H1 (cell line): ENCODE data around the gene TMEM44.

Experiments
- EZH2 ChIP-seq: fragments of 200-600 bp; sonication (generic); IDR thresholded peaks from 2 replicates; pipeline ENCODE4 v1.7.1; 2012; ENCODE audit warnings: low read depth, mild to moderate bottlenecking, moderate library complexity, low read length, inconsistent platforms; ENCODE audit not compliant: severe bottlenecking
- FOSL1 ChIP-seq: IDR thresholded peaks from 2 replicates; pipeline ENCODE4 v1.6.1; 2011; ENCODE audit warnings: mild to moderate bottlenecking, low read depth, low read length, moderate library complexity; ENCODE audit not compliant: insufficient read depth
- KDM5A ChIP-seq: fragments of 200-600 bp; IDR thresholded peaks from 2 replicates; pipeline ENCODE4 v1.7.1; 2012; ENCODE audit warnings: mild to moderate bottlenecking, low read length, inconsistent platforms, mixed read lengths
- POLR2A ChIP-seq, 2 experiments: IDR thresholded peaks; 1 replicate in 1 of 2; 2 replicates in 1 of 2; pipeline ENCODE4 v1.6.1; 2011; ENCODE audit warnings: low read depth in 2 of 2, low read length in 2 of 2, mild to moderate bottlenecking in 2 of 2; ENCODE audit errors: control extremely low read depth in 1 of 2
- RFX5 ChIP-seq: IDR thresholded peaks from 2 replicates; pipeline ENCODE4 v1.6.1; 2011; ENCODE audit warnings: low read depth, low read length, improper control_type of control experiment, borderline replicate concordance
- SIN3A ChIP-seq, 2 experiments: IDR thresholded peaks in 1 of 2; conservative IDR thresholded peaks in 1 of 2; 2 replicates each; pipeline ENCODE4 v1.6.1; 2011 to 2012; ENCODE audit warnings: low read length in 2 of 2, improper control_type of control experiment in 1 of 2, low read depth in 1 of 2, mild to moderate bottlenecking in 1 of 2
- TCF12 ChIP-seq: IDR thresholded peaks from 2 replicates; pipeline ENCODE4 v1.6.1; 2011; ENCODE audit warnings: low read depth, mild to moderate bottlenecking, low read length
- YY1 ChIP-seq: IDR thresholded peaks from 2 replicates; pipeline ENCODE4 v1.6.1; 2011; ENCODE audit warnings: low read depth, mild to moderate bottlenecking, low read length
- TF ChIP-seq, protein P1 (sequence below): IDR thresholded peaks from 2 replicates; pipeline ENCODE4 v1.6.1; 2012; ENCODE audit warnings: low read length, inconsistent platforms
- TF ChIP-seq, protein P2 (sequence below), 3 experiments: IDR thresholded peaks; 1 replicate in 2 of 3; 2 replicates in 1 of 3; pipeline versions ENCODE4 v1.5.1 to v1.6.1; 2011; ENCODE audit warnings: low read length in 3 of 3, mild to moderate bottlenecking in 3 of 3, inconsistent platforms in 2 of 3, low read depth in 1 of 3, moderate library complexity in 1 of 3; ENCODE audit not compliant: insufficient read depth in 1 of 3; ENCODE audit errors: control extremely low read depth in 1 of 3

DNA sequence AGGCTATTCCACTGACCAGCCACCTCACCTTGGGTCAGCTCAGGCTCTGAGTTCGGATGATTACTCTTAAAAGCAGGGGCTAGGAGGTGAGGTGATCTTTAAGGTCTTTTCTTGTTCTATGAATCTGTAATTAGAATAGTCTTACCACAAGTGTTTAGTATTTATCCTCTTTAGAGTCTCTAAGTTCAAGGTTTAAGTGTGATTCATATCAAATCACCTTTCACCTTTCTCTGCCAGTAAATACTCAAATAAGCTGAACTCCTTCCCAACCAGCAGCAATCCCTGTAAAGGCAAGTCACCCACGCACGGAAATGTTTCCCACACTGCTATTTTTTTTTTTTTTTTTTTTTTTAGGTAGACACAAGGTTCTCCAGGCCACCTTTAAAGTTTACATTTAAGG is 14.5 kb upstream of the TMEM44 start:
- no peak for TF ChIP-seq KDM5A
- TF ChIP-seq, protein P1, sequence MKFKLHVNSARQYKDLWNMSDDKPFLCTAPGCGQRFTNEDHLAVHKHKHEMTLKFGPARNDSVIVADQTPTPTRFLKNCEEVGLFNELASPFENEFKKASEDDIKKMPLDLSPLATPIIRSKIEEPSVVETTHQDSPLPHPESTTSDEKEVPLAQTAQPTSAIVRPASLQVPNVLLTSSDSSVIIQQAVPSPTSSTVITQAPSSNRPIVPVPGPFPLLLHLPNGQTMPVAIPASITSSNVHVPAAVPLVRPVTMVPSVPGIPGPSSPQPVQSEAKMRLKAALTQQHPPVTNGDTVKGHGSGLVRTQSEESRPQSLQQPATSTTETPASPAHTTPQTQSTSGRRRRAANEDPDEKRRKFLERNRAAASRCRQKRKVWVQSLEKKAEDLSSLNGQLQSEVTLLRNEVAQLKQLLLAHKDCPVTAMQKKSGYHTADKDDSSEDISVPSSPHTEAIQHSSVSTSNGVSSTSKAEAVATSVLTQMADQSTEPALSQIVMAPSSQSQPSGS: no peak
- TF ChIP-seq, protein P2, sequence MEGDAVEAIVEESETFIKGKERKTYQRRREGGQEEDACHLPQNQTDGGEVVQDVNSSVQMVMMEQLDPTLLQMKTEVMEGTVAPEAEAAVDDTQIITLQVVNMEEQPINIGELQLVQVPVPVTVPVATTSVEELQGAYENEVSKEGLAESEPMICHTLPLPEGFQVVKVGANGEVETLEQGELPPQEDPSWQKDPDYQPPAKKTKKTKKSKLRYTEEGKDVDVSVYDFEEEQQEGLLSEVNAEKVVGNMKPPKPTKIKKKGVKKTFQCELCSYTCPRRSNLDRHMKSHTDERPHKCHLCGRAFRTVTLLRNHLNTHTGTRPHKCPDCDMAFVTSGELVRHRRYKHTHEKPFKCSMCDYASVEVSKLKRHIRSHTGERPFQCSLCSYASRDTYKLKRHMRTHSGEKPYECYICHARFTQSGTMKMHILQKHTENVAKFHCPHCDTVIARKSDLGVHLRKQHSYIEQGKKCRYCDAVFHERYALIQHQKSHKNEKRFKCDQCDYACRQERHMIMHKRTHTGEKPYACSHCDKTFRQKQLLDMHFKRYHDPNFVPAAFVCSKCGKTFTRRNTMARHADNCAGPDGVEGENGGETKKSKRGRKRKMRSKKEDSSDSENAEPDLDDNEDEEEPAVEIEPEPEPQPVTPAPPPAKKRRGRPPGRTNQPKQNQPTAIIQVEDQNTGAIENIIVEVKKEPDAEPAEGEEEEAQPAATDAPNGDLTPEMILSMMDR (IDR thresholded peaks at IDR 0.05; ENCODE audit: control extremely low read depth in 1 of 3, insufficient read depth in 1 of 3, low read depth in 1 of 3, low read length in 3 of 3): no peak
- TF ChIP-seq POLR2A (IDR thresholded peaks at IDR 0.05; ENCODE audit: control extremely low read depth in 1 of 2, low read depth in 2 of 2, low read length in 2 of 2): no peak
- no peak for TF ChIP-seq EZH2
- no peak for TF ChIP-seq RFX5
- no peak for TF ChIP-seq TCF12
- no peak for TF ChIP-seq YY1
- TF ChIP-seq FOSL1: no peak
- no peak for TF ChIP-seq SIN3A (conservative IDR thresholded peaks at IDR 0.05 in 1 of 2, IDR thresholded peaks at IDR 0.05 in 1 of 2; ENCODE audit: low read depth in 1 of 2, low read length in 2 of 2)
